B cell (primary cell): ENCODE data around the gene PLCL1. TPM values are rescaled to one million over a fixed set of nuclear protein-coding genes. Genes with fewer than 3 reads are reported as not detected.

Experiments
- ATAC-seq: fragments of 200-7000 bp; cut with Tn5 transposase; one replicate; pipeline ENCODE4 v1.10.0; 2021; ENCODE audit warnings: low read depth, mild to moderate bottlenecking, moderate number of reproducible peaks, moderate library complexity
- CTCF ChIA-PET: fragments of 350-600 bp; sonication (Branson Sonifier 250); formaldehyde crosslinking; loops from one replicate; lab custom pipeline; 2021; ENCODE audit warnings: antibody characterized with exemption, inconsistent platforms; lab: Charles Lee
- POLR2A ChIA-PET: fragments of 350-600 bp; sonication (Branson Sonifier 250); formaldehyde crosslinking; loops from one replicate; lab custom pipeline; 2021; ENCODE audit warnings: antibody characterized with exemption; lab: Charles Lee
- DNase-seq: peaks from one replicate; pipeline ENCODE4 v3.0.0; 2013
- H2AFZ ChIP-seq: 2 replicates; pipeline ENCODE4 v1.6.1; 2012; ENCODE audit warnings: mild to moderate bottlenecking, low read depth, low read length; ENCODE audit not compliant: insufficient read depth, poor library complexity, severe bottlenecking
- H3K27ac ChIP-seq, 2 donors: 1 replicate in 1 of 2; 2 replicates in 1 of 2; pipeline ENCODE4 v1.5.1; 2012 to 2013; ENCODE audit warnings: low read length in 2 of 2, mild to moderate bottlenecking in 2 of 2, moderate library complexity in 1 of 2
- H3K27me3 ChIP-seq, 4 experiments: fragments of 200-600 bp in 1 of 4; sonication (generic) in 1 of 4; replicated peaks in 1 of 4; 1 replicate in 2 of 4; 2 replicates in 2 of 4; pipeline versions ENCODE4 v1.6.1 to v1.7.0; 2013 to 2016; ENCODE audit warnings: low read length in 3 of 4, mild to moderate bottlenecking in 2 of 4, mixed read lengths in 1 of 4, moderate library complexity in 1 of 4; ENCODE audit not compliant: insufficient read depth in 4 of 4, control insufficient read depth in 3 of 4; ENCODE audit errors: control extremely low read depth in 1 of 4
- H3K36me3 ChIP-seq, 2 experiments: replicated peaks in 1 of 2; 1 replicate in 1 of 2; 2 replicates in 1 of 2; pipeline versions ENCODE4 v1.6.1 to v1.7.1; 2013; ENCODE audit warnings: low read length in 1 of 2; ENCODE audit not compliant: insufficient read depth in 2 of 2, control insufficient read depth in 1 of 2; ENCODE audit errors: control extremely low read depth in 1 of 2, extremely low read depth in 1 of 2
- H3K4me1 ChIP-seq, 2 donors: fragments of 200-600 bp in 1 of 2; sonication (generic) in 1 of 2; 1 replicate in 1 of 2; 2 replicates in 1 of 2; pipeline versions ENCODE4 v1.5.1 to v1.6.1; 2013 to 2017; ENCODE audit warnings: low read length in 2 of 2; ENCODE audit not compliant: control insufficient read depth in 2 of 2, insufficient read depth in 2 of 2
- H3K4me2 ChIP-seq: replicated peaks from 2 replicates; pipeline ENCODE3; 2012; ENCODE audit warnings: mild to moderate bottlenecking, low read depth, low read length; ENCODE audit not compliant: poor library complexity, severe bottlenecking
- H3K4me3 ChIP-seq, 5 experiments: fragments of 200-600 bp in 1 of 5; sonication (generic) in 1 of 5; 1 replicate in 3 of 5; 2 replicates in 2 of 5; pipeline versions ENCODE4 v1.5.1 to v1.7.0; 2011 to 2016; ENCODE audit warnings: low read length in 4 of 5, mild to moderate bottlenecking in 4 of 5, low read depth in 2 of 5, control low read depth in 1 of 5, moderate library complexity in 1 of 5; ENCODE audit not compliant: insufficient read depth in 1 of 5; ENCODE audit errors: control extremely low read depth in 1 of 5, extremely low read depth in 1 of 5
- H3K79me2 ChIP-seq: fragments of 200-600 bp; sonication (generic); one replicate; pipeline ENCODE4 v1.6.0; 2016; ENCODE audit warnings: low read length; ENCODE audit not compliant: control insufficient read depth, insufficient read depth
- H3K9ac ChIP-seq: fragments of 200-600 bp; sonication (generic); 2 replicates; pipeline ENCODE4 v1.6.1; 2017; ENCODE audit warnings: mild to moderate bottlenecking, low read length, moderate library complexity
- H3K9me3 ChIP-seq, 3 donors: one replicate each; pipeline versions ENCODE4 v1.6.1 to v1.7.1; 2013; ENCODE audit warnings: low read length in 2 of 3; ENCODE audit not compliant: control insufficient read depth in 2 of 3, insufficient read depth in 1 of 3; ENCODE audit errors: control extremely low read depth in 1 of 3
- H4K20me1 ChIP-seq: 2 replicates; pipeline ENCODE4 v1.6.0; 2012; ENCODE audit warnings: mild to moderate bottlenecking, low read length; ENCODE audit not compliant: insufficient read depth, control insufficient read depth, poor library complexity, severe bottlenecking
- H3K27ac Mint-ChIP-seq: one replicate; pipeline ENCODE4 v1.8.0; 2021; ENCODE audit warnings: mixed read lengths
- H3K27me3 Mint-ChIP-seq: one replicate; pipeline ENCODE4 v1.8.0; 2021; ENCODE audit warnings: mixed read lengths
- H3K4me1 Mint-ChIP-seq: one replicate; pipeline ENCODE4 v1.8.0; 2021; ENCODE audit warnings: mixed read lengths
- H3K4me3 Mint-ChIP-seq: one replicate; pipeline ENCODE4 v1.8.0; 2021; ENCODE audit warnings: mixed read lengths
- H3K9me3 Mint-ChIP-seq: one replicate; pipeline ENCODE4 v1.8.0; 2022; ENCODE audit warnings: mixed read lengths; ENCODE audit not compliant: insufficient read depth
- EZH2 ChIP-seq: IDR thresholded peaks from 2 replicates; pipeline ENCODE4 v1.6.1; 2012; ENCODE audit warnings: borderline replicate concordance, low read depth, mild to moderate bottlenecking, moderate library complexity, low read length; ENCODE audit not compliant: insufficient read depth, poor library complexity, severe bottlenecking
- WGBS: methylation state at CpG from one replicate; pipeline ENCODE4 v1.1.5; 2013; ENCODE audit warnings: missing lambda C conversion rate; ENCODE audit not compliant: insufficient coverage; 5-methylcytosine and 5-hydroxymethylcytosine counted together
- intact Hi-C: fragments of 100-400 bp; cut with micrococcal nuclease; formaldehyde crosslinking; loops from one replicate; pipeline ENCODE4 v1.10.0; 2022
- polyA plus RNA-seq: library from polyadenylated mRNA; depleted of rRNA; stranded (reverse); fragments of >200 nt; gene quantifications from 2 replicates; pipeline ENCODE4 v1.2.3, GENCODE V29; 2012
- total RNA-seq, 2 donors: library from RNA; stranded (reverse); fragments of 120-200 nt in 1 of 2; gene quantifications; 1 replicate in 1 of 2; 2 replicates in 1 of 2; pipeline versions ENCODE4 v1.2.3 to v1.2.4, GENCODE V29; 2013 to 2022
- TF ChIP-seq, protein P1 (sequence below): fragments of 200-600 bp; IDR thresholded peaks from one replicate; pipeline ENCODE4 v1.8.0; 2022; ENCODE audit warnings: antibody characterized with exemption, mild to moderate bottlenecking

The PLCL1 gene
- total and polyA plus RNA-seq, 2 donors (not counting 1 experiment from before 2014, with no cell fraction given): 0.07 to 0.25 TPM

DNA sequence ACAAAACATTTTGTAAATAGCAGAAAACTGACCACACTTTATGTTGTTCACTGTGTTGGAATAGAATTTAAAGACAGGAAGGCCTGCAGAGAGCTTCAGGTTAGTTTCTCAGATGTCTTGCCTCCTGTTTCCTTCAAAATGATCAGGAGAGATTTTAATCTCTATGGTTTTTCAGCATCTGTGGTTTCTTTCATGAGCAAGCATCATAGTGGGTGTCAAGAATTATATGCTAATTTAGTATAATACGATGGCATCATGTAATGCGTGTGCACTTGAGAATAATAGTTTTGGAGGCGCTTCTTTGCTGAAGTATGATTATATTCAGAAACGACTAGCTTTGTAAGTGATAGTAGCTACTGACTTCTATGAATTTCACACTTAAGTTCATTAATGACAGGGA lies 149.9 kb downstream of the PLCL1 start:
- CTCF ChIA-PET: no interaction called here
- Mint-ChIP-seq H3K27ac (no peak overlapping the region), H3K27me3 (no peaks in the 10 kb centered on the region), H3K4me3 (no peak overlapping the region), H3K9me3 (no peaks in the 10 kb centered on the region), H3K4me1 (no peaks in the 10 kb centered on the region)
- Histone ChIP-seq H3K79me2 (no peaks in the 10 kb centered on the region), H3K4me1 (no peaks in the 10 kb centered on the region), H3K9ac (no peak overlapping the region), H3K36me3 (no peaks in the 10 kb centered on the region), H3K4me3 (no peak overlapping the region), H3K9me3 (no peaks in the 10 kb centered on the region), H2AFZ (no peak overlapping the region), H4K20me1 (no peaks in the 10 kb centered on the region), H3K27me3 (peaks cover 0 to 3% (median under 1%) of the 10 kb centered on the region in 4 experiments), H3K4me2 (no peak overlapping the region), H3K27ac (no peak overlapping the region)
- no peak for TF ChIP-seq EZH2
- TF ChIP-seq, protein P1, sequence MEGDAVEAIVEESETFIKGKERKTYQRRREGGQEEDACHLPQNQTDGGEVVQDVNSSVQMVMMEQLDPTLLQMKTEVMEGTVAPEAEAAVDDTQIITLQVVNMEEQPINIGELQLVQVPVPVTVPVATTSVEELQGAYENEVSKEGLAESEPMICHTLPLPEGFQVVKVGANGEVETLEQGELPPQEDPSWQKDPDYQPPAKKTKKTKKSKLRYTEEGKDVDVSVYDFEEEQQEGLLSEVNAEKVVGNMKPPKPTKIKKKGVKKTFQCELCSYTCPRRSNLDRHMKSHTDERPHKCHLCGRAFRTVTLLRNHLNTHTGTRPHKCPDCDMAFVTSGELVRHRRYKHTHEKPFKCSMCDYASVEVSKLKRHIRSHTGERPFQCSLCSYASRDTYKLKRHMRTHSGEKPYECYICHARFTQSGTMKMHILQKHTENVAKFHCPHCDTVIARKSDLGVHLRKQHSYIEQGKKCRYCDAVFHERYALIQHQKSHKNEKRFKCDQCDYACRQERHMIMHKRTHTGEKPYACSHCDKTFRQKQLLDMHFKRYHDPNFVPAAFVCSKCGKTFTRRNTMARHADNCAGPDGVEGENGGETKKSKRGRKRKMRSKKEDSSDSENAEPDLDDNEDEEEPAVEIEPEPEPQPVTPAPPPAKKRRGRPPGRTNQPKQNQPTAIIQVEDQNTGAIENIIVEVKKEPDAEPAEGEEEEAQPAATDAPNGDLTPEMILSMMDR: no peak
- no CpG with 5 or more reads among the region's 4 CpGs for WGBS
- ATAC-seq (no peak), DNase-seq (no peak)
- intact Hi-C loops: no loop called here
- POLR2A ChIA-PET: no interaction called here

DNA sequence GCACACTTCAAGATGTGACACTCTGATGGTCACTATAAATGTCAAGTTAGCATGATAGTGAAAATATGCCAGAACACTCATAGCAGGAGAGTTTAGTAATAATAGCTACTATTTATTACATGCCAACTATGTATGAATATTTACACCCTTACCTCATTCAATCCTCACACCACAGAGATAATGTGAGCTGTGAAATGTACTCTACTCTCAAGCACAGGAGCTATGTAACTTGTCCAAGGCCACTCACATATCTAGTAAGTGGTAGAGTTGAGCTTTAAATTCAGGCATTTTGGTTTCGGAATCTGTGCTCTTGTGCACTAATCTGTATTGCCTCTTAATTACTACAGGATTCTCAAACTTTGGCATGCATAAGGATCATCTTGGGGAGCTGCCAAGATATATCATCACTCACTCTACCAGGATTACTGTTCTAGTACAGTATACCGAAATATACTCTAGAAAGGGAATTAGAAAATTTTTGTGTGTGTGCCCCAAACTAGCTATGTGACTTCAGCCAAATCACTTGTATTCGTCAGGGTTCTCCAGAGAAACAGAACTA lies 154.3 kb downstream of the PLCL1 start:
- Mint-ChIP-seq H3K27me3 (no peaks in the 10 kb centered on the region), H3K9me3 (peaks cover 1% of the 10 kb centered on the region), H3K4me1 (no peaks in the 10 kb centered on the region), H3K27ac (no peak overlapping the region), H3K4me3 (no peak overlapping the region)
- no CpG with 5 or more reads among the region's 3 CpGs for WGBS
- no peaks in the 10 kb centered on the region for H4K20me1 ChIP-seq
- H3K4me3 ChIP-seq: no peak overlapping the region
- H3K9me3 ChIP-seq: no peaks in the 10 kb centered on the region
- intact Hi-C loops: no loop called here
- ChIA-PET POLR2A (no interaction called here), CTCF (interaction anchor here (1.6 kb wide), 1 partner anchor 14 kb away, joined by 5 read pairs; no protein-coding TSS in a partner anchor)
- no peak for TF ChIP-seq EZH2
- TF ChIP-seq, protein P1: no peak
- peaks cover 0 to 3% (median 0%) of the 10 kb centered on the region in 4 experiments for H3K27me3 ChIP-seq
- no peak overlapping the region for H3K27ac ChIP-seq
- no peak overlapping the region for H3K4me2 ChIP-seq
- H3K9ac ChIP-seq: no peak overlapping the region
- no peak overlapping the region for H2AFZ ChIP-seq
- DNase-seq: no peak
- no peaks in the 10 kb centered on the region for H3K79me2 ChIP-seq
- H3K36me3 ChIP-seq: no peaks in the 10 kb centered on the region
- ATAC-seq: no peak
- H3K4me1 ChIP-seq: no peaks in the 10 kb centered on the region
